Vagina (tissue), 2 donors: Measurements from ENCODE around the gene CNTNAP1. TPM values are rescaled to one million over a fixed set of nuclear protein-coding genes. Genes with fewer than 3 reads are reported as not detected.
A peak's percentile ranks its signal among the peaks of the same experiment; 100 is the strongest.
"Not testable (repeated sequence)": the region's sequence is repeated elsewhere in the genome, so short reads cannot be mapped to it uniquely, and the experiment has no call there.

Experiments
- DNase-seq, 2 donors: peaks; one replicate each; pipeline ENCODE4 v3.0.0-alpha.2; 2017; ENCODE audit errors: extremely low spot score in 2 of 2
- H3K27ac ChIP-seq: fragments of 200-600 bp; sonication (generic); one replicate; pipeline ENCODE4 v1.5.1; 2019
- H3K27me3 ChIP-seq: fragments of 200-600 bp; sonication (generic); one replicate; pipeline ENCODE4 v1.5.1; 2019
- H3K36me3 ChIP-seq, 2 donors: fragments of 200-600 bp; sonication (generic); one replicate each; pipeline ENCODE4 v1.5.1; 2017 to 2019
- H3K4me1 ChIP-seq: fragments of 200-600 bp; sonication (generic); one replicate; pipeline ENCODE4 v1.5.1; 2019
- H3K4me3 ChIP-seq, 2 donors: fragments of 200-600 bp; sonication (generic); 1 replicate in 1 of 2; 2 replicates in 1 of 2; pipeline ENCODE4 v1.5.1; 2016 to 2019
- H3K9me3 ChIP-seq: fragments of 200-600 bp; sonication (generic); one replicate; pipeline ENCODE4 v1.5.1; 2019
- CTCF ChIP-seq, 3 experiments: fragments of 450-650 bp in 2 of 3; fragments of 200-600 bp in 1 of 3; sonication (generic) in 1 of 3; IDR thresholded peaks; one replicate each; pipeline ENCODE4 v1.5.1; 2017 to 2019; ENCODE audit warnings: antibody characterized with exemption in 3 of 3, mild to moderate bottlenecking in 2 of 3, moderate library complexity in 2 of 3
- POLR2A ChIP-seq, 2 donors: fragments of 450-650 bp; IDR thresholded peaks; one replicate each; pipeline ENCODE4 v1.6.1; 2017; ENCODE audit warnings: antibody characterized with exemption in 2 of 2, mild to moderate bottlenecking in 2 of 2, moderate library complexity in 2 of 2
- POLR2AphosphoS5 ChIP-seq, 2 donors: sonication (generic); formaldehyde crosslinking; IDR thresholded peaks; one replicate each; pipeline ENCODE4 v1.9.0; 2017; ENCODE audit warnings: antibody characterized with exemption in 2 of 2, mild to moderate bottlenecking in 2 of 2, low read depth in 1 of 2; ENCODE audit not compliant: insufficient read depth in 1 of 2
- intact Hi-C: fragments of 100-400 bp; cut with DNase I; formaldehyde crosslinking; loops from one replicate; pipeline ENCODE4 v1.15.1; 2023
- total RNA-seq: library from RNA; depleted of rRNA; stranded (reverse); fragments of >200 nt; gene quantifications from one replicate; pipeline ENCODE4 v1.2.3, GENCODE V29; 2016

CNTNAP1 gene
- total RNA-seq, 1 donor from 2014 or later = 5.9 TPM

GRCh38 chr17:42725143-42725542 lies 42.8 kb downstream of the CNTNAP1 start:
- intact Hi-C loops = no loop called here
- Histone ChIP-seq H3K9me3 (no peaks in the 10 kb centered on the region), H3K27ac (no peak overlapping the region), H3K4me1 (no peaks in the 10 kb centered on the region), H3K27me3 (no peaks in the 10 kb centered on the region), H3K36me3 (peaks cover 0 to 92% of the 10 kb centered on the region in 2 donors), H3K4me3 (no peak overlapping the region)
- DNase-seq = no peak
- TF ChIP-seq CTCF (IDR thresholded peaks at IDR 0.05) (no peak), POLR2A (IDR thresholded peaks at IDR 0.05) (no peak), POLR2AphosphoS5 (IDR thresholded peaks at IDR 0.05; ENCODE audit: insufficient read depth in 1 of 2, low read depth in 1 of 2) (no peak)

DNA sequence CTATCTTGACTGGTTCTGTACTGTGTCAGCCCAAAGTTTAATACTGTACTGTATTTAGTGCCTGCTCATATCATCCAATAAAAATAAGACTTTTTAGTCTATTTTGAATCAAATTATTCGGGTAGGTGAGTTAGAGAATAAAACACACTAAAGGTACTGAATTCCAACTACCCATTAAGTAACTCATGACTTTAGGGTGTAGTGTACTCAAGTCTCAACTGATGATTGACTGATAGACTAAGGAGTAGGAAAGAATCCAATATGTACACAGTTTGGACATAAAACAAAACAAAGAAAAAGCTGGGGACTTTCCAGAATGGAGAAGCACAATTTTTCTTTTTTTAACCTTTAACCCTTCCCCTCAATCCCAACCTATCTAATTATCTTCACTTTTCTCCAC lies 58.4 kb downstream of the CNTNAP1 start:
- Histone ChIP-seq H3K27ac (no peak overlapping the region), H3K9me3 (no peaks in the 10 kb centered on the region), H3K27me3 (no peaks in the 10 kb centered on the region), H3K36me3 (no peaks in the 10 kb centered on the region), H3K4me3 (no peak overlapping the region), H3K4me1 (peaks cover 34% of the 10 kb centered on the region)
- DNase-seq = no peak
- TF ChIP-seq CTCF (IDR thresholded peaks at IDR 0.05) (no peak), POLR2AphosphoS5 (IDR thresholded peaks at IDR 0.05; ENCODE audit: insufficient read depth in 1 of 2, low read depth in 1 of 2) (no peak), POLR2A (IDR thresholded peaks at IDR 0.05) (no peak)
- intact Hi-C loops = no loop called here

DNA sequence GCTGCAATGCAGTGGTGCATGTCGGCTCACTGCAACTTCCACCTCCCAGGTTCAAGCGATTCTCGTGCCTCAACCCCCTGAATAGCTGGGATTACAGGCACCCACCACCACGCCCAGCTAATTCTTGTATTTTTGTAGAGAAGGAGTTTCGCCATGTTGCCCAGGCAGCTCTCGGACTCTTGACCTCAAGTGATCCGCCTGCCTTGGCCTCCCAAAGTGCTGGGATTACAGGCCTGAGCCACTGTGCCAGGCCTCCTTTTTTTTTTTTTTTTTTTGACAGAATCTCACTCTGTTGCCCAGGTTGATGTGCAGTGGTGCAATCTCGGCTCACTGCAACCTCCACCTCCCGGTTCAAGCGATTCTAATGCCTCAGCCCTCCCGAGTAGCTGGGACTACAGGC lies 60.6 kb downstream of the CNTNAP1 start:
- DNase-seq, H3K9me3 ChIP-seq, H3K36me3 ChIP-seq, H3K4me3 ChIP-seq, intact Hi-C loops, H3K27me3 ChIP-seq: not testable (repeated sequence)
- H3K27ac ChIP-seq = peak overlapping the region; percentile 96
- peaks cover 18% of the 10 kb centered on the region for H3K4me1 ChIP-seq

DNA sequence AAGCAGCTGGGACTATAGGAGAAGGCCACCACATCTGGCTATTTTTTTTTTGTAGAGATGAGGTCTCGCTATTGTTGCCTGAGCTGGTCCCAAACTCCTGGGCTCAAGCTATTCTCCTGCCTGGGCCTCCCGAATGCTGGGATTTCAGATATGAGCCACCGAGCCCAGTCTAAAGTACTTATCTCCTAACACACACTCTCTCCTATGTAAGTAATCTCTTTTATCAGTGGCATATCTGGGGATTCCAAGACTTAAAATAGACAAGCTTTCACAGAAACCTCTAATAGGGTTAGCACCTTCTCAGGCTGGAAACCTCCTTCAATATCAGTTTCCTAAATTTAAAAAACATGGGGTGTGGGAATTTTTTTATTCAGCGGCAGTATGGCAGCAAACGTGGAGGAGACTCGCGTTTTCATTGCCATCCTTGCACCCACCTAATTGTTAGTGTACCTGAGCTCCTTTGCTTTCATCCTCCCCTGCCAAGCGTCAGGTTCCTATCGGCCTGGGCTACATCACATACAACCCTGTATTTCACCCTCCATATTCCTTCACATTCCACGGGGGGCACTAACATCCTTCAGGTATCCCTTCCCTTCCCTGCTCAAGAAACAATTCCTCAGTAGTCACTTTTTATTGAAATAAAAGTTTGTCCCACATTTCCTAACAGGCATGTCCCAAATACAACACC lies 61.4 kb downstream of the CNTNAP1 start:
- Histone ChIP-seq H3K9me3 (no peaks in the 10 kb centered on the region), H3K4me3 (peak overlapping the region; percentile 74 to 83), H3K27me3 (no peaks in the 10 kb centered on the region), H3K4me1 (peaks cover 26% of the 10 kb centered on the region), H3K36me3 (no peaks in the 10 kb centered on the region), H3K27ac (peak overlapping the region; percentile 96)
- DNase-seq = no peak
- TF ChIP-seq CTCF (IDR thresholded peaks at IDR 0.05) (no peak), POLR2A (IDR thresholded peaks at IDR 0.05) (no peak), POLR2AphosphoS5 (IDR thresholded peaks at IDR 0.05; ENCODE audit: insufficient read depth in 1 of 2, low read depth in 1 of 2) (no peak)
- intact Hi-C loops = no loop called here

DNA sequence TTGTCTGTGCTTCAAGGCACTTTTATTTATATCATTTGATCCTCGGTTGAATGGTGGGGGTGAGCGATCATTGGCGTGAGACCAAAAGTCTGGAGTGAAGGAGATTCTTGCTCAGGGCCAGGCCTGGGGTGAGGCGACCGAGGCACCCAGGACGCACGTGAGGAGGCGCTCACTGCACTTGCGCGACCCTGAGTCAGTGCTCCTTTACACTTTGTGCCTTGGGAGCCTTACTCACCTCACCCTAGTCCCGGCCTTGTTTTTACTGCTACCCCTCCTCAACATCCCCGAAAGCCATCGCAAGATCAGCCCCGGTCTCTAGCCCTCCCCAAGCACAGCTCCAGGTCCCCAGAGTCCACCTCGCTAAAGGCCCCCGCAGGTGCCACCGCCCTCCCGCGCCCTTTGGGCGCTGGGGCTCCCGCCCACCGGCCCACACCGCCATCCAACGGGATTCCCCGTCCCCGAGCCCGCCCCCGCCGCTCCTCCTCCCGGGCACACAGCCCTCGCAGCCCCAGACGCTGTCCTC lies 62.0 kb downstream of the CNTNAP1 start:
- Histone ChIP-seq H3K27me3 (no peaks in the 10 kb centered on the region), H3K9me3 (no peaks in the 10 kb centered on the region), H3K27ac (peak overlapping the region; percentile 96), H3K4me3 (peak overlapping the region; percentile 74 to 83), H3K36me3 (no peaks in the 10 kb centered on the region), H3K4me1 (peaks cover 28% of the 10 kb centered on the region)
- TF ChIP-seq CTCF (IDR thresholded peaks at IDR 0.05) (no peak), POLR2AphosphoS5 (IDR thresholded peaks at IDR 0.05; ENCODE audit: insufficient read depth in 1 of 2, low read depth in 1 of 2) (no peak), POLR2A (IDR thresholded peaks at IDR 0.05) (no peak)
- DNase-seq = no peak
- intact Hi-C loops = no loop called here
